AG20443 (cell line): ENCODE data around the gene TNNC1.

Source experiments
- DNase-seq: peaks from one replicate; pipeline ENCODE4 v3.0.0; 2012; ENCODE audit warnings: low spot score, mixed read lengths

The TNNC1 gene

GRCh38 chr3:52458770-52459545, 5.1 kb upstream of the TNNC1 start:
- DNase-seq: no peak

- DNase-seq: no peak
These were observed 4.4 kb upstream of the TNNC1 start for GRCh38 chr3:52458031-52458760.

GRCh38 chr3:52456800-52457183, 3.0 kb upstream of the TNNC1 start:
- DNase-seq: no peak

GRCh38 chr3:52456169-52456799, 2.4 kb upstream of the TNNC1 start:
- peak; percentile 73 for DNase-seq

- DNase-seq: peak; percentile 95
These were observed 1.7 kb upstream of the TNNC1 start, which contains the start of gene NISCH for GRCh38 chr3:52455283-52456168. Gene NISCH, plus strand, starts transcription at chr3:52455604. Its CDS starts 38 bp downstream, at chr3:52455642.

- no peak for DNase-seq
These were observed 1.1 kb upstream of the TNNC1 start for GRCh38 chr3:52454938-52455282.

- DNase-seq: no peak
These were observed 553 bp upstream of the TNNC1 start for GRCh38 chr3:52454250-52454937.

GRCh38 chr3:52452570-52453221, 1.1 kb downstream of the TNNC1 start:
- DNase-seq: no peak

- DNase-seq: no peak
These were observed 1.7 kb downstream of the TNNC1 start for GRCh38 chr3:52452126-52452525.

GRCh38 chr3:52451237-52452083, 2.4 kb downstream of the TNNC1 start:
- no peak for DNase-seq

GRCh38 chr3:52450489-52451236, 3.2 kb downstream of the TNNC1 start:
- DNase-seq: no peak

GRCh38 chr3:52447512-52448355, 6.1 kb downstream of the TNNC1 start:
- DNase-seq: no peak

GRCh38 chr3:52446631-52447511, 7.0 kb downstream of the TNNC1 start:
- DNase-seq: peak; percentile 77

GRCh38 chr3:52446042-52446441, 7.8 kb downstream of the TNNC1 start:
- DNase-seq: no peak

GRCh38 chr3:52444860-52445793, 8.7 kb downstream of the TNNC1 start, which contains the start of gene SEMA3G:
Gene SEMA3G, minus strand, starts transcription at chr3:52445103. Its CDS starts 76 bp downstream, at chr3:52445027.
- DNase-seq: peak; percentile 89
